Retina (tissue), 1 donor: ENCODE results near the gene PARL.
A peak's percentile ranks its signal among the peaks of the same experiment; 100 is the strongest.

ENCODE experiments used
- DNase-seq: peaks from one replicate; pipeline ENCODE4 v3.0.0-alpha.2; 2016

PARL gene

DNA sequence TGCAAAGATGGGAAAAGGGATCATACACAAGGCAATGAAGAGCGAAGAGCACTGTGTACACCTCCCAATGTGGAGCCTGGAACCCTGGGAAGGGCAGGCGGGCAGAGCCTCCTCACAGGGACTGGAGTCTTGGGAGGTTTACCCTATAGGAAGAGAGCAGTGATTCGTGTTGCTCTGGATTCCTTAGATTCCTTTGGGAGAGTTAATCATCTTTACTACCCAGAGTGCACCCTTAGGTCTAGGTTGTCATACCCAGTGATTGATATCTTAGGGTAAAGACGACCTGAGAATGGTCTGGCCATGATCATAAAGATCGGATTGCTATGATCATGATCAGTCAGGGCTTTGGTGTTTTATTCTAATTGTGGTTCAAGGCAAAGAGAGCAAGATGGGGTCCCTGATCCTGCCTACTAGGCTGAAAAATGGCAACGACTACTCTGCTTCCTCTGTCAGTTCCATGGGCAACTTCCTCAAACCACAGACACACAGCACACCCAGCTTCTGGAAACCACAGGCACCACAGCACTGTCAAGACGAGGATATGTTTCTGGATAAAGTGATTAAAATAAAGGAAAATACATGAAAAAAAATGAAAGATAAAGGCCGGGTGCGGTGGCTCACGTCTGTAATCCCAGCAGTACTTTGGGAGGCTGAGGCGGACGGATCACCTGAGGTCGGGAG, 38.9 kb downstream of the PARL start:
- DNase-seq, result no peak

DNA sequence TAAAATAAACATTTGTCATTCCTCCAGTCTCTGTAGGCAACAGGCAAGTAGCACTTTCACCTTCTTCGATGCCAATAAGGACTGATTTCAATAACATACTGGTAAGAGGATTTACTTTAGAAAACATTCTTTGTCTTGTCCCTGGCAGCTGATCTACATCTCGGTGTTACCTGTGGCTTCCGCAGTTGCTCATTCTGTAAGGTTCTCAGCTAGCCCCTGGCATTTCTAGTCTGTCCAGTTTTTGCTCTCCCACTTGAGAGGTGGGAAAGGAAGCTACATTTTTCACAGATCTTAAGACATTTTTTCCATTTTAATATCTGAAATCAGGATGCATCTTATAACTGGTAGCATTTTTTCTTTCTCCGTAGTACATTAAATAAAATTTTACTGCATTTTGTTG, 39.6 kb downstream of the PARL start:
- DNase-seq, result no peak

DNA sequence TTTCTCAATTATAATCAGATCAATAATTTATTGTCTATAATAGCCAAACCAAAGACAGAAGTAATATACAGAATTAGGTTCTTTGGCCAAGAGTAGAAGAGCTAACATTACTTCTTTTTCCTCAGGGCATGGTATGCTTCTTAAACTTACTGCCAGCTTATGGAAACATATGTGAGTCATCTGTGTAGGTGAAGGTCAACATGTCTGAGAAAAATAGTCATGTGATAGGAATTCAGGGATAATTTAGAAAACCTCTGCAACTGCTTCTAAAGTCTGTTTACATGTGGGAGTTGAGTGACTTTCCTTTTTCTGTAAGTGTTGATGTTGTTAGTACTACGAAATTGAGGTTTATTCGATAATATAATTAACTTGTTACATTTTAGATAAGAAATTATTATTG, 40.1 kb downstream of the PARL start:
- DNase-seq, result no peak

DNA sequence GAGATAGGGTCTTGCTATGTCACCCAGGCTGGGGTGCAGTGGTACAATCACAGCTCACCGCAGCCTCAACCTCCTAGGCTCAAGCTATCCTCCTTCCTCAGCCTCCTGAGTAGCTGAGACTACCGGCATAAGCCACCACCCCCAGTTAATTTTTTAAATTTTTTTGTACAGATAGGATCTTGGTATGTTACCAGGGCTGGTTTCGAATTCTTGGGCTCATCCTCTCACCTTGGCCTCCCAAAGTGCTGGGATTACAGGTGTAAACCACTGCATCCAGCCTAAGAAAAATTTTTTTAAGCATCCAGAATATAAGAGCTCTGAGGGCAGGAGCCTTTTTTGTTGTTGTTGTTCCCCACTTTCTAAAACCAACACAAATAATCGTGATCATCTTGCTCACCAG, 44.9 kb downstream of the PARL start:
- DNase-seq, result no peak

DNA sequence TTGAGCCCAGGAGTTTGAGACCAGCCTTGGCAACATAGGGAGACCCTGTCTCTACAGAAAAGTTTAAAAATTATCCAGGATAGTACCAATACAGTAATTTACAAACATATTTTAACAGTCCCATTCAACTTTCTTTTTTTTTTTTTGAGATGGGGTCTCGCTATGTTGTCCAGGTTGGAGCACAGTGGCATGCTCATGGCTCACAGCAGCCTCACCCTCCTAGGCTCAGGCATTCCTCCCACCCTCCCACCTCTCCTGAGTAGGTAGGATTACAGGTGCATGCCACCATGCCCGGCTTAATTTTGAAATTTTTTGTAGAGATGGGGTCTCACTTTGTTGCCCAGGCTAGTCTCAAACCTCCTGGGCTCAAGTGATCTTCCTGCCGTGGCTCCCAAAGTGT, 46.8 kb downstream of the PARL start:
- DNase-seq, result no peak

DNA sequence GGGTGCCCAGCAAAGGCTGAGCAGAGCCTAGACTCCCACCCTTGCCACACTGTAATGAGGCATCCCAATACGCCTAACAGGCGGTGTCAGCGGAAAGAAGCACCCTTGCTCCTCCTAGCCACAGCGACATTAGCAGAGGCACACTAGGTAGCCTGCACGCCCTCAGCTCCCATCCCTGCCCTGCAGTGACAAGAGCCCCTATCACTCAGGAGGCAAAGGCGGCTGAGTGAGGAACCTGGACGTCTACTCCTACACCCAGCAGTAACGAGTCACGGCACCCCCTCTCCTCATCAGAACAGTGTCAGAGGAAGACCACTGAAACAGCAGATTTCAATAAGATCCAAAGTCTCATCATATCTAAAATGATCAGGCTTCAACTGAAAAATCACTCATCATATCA, 47.3 kb downstream of the PARL start:
- no peak for DNase-seq

DNA sequence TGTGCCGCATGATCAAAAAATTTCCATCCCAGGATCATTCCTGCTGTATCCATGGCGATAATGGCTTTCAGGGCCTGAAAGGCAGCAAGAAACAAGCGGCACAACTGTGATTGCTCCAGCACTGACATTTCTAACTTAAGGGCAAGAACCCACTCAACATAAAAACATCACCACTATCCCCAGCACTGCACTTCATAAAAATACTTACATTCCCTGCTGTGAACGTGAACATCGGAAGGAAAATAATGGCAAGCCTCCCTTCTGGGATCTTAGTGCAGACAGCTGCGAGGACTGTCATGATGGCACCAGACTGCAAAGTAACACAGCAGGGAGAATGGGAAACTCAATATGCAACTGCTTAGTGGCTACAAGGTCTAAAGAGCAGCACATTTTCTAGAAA, 51.2 kb downstream of the PARL start:
- DNase-seq, result no peak

DNA sequence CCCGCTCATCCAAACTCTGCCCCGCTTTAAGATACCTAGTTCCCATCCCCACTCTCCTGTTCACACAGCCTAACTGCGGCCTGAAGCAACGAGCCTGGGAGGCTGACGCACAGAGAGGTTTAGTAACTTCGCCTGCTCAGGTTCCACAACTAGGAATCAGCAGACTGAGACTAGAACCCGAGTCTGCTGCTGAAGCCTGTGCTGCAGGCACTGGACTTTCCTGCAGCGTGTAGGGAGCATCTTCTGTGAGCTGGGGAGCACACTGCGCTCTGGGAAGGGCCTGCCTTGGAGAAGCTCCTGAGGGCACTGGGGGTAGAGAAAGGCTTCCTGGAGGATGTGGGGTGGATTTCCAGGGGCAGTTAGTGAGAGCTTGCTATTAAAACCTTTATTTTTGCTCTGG, 54.5 kb downstream of the PARL start:
- no peak for DNase-seq

DNA sequence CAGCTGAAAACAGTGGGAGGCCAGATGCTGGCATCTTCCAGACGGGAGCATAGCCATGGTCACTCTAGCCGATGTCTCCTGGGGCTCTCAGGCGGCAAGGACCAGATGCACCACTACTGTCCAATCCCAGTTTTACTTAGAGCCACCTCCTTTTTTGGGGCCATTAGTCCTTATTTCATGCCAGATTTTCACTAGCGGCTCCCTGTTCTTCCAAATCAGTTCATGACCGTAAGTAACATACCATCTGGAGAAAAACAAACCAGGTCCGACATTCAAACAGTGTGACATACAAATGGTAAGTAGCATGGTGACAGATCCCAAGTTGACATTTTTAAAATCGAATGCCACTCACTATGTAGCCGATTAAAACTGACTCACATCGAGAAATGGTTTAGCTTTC, 55.2 kb downstream of the PARL start:
- no peak for DNase-seq

DNA sequence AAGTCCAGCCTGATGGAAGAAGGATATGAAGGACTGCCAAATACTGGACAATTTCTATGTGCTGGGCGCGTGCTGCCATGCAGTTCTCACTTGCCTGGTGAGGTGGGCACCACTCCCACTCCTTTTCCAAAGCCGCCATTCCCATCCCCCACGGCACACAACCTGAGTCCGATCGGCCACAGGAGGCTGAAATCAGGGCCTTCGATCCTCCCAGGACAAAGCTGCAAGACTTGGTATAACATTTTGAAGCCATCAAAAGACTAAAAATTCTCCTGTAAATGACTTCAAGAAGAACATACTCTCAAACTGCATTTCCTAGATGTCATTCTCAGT, 56.2 kb downstream of the PARL start:
- no peak for DNase-seq

DNA sequence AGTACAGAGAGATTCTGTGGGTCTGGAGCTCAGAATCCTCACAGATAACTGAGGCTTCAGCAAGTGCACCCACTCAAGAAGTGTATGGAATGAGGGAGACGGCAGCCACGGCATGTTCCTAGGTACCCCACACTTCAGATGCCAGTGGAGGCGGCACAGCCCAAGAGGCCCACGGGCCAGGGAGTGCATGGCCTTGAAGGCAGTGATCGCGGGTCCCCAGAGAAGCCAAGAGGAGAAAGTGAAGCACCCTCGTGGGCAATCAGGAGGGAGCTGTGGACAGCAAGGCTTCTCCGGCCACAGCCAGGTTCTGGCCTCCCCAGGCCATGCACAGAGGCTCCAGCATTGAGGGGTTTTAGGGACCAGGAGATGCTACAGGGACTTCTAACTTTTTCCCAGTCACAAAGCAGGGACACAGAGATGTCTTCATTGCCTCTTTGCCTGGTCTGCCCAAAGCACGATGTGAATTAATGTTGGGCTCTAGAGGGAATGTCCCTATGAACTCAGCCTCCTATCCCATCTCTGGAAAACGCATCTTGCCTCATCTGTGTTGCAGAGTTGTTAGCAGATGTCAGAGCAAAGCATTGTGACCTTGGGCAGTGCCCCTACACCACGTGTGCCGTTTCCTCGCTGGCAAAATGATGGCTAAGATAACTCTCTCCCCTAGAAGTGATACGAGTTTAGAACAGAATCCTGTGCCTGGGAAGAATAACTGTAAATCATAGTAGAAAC, 56.7 kb downstream of the PARL start:
- DNase-seq, result no peak

DNA sequence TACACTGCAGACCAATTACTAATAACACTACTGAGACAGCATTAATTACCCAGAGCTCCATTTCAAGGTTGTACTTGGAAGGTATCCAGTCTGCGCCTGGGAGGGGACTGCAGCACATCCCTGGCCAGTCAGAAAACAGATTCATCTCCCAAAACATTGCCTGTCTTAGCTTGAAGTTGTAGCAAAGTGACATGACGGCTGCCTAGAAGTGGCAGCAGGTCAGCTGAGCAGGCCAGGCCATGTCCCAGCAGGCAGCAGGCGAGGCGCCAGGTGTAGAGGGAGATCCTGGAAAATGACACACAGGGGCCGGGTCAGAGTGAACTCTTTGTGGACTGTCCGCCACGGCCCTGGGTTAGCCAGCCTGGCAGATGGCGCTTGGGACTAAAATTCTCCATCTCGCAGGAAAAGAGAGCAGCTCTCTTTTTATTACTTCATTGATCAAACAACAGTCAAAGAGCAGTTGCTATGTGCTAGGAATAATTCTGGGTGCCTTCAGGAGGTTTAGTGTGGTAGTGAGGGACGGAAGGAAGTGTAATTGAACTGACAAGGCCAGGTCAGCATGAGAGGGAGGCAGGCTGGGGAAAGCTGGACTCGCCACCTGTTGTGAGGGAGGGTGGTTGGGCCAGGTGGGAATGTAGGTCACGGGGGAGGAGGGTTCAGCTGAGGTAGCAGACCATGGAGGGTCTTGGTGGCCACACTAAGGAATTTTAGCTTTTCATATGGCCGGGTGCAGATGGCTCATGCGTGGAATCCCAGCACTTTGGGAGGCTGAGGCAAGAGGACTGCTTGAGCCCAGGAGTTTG, 58.0 kb downstream of the PARL start:
- DNase-seq, result peak; percentile 37

DNA sequence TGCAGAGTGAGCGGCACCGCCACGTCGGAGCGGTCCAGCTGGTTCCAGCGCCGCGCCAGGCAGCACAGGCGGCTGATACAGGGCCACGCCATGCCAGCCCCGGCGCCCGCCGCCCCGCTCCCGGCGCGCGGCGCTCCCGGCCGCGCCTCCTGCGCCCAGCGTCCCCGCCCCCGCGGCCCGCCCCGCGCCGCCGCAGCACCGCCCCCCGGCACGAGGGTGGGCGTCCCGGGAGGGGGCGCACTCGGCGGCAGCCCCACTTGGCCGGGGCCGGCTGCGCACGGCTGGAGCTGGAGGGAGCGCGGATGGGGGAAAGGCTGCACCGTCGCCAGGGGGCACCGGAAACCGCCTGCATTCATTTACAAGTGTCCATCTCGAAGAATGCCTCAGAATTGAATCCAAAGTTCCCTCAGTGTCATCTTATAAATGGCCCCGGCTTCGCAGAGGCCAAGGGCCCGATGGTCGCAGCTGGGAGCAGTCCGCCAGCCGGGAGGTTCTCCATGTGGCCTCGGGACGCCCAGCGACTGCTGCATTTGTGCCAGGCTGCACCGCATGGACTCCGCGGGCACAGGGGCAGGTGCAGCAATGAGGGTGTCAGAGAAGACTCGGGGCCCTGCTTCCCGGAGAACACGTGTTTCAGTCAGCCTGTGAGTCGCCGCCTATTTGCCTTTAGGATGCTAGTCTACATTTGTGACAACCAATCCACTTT, 59.1 kb downstream of the PARL start, which contains the start of gene MAP6D1:
Gene MAP6D1, minus strand, starts transcription at position 122 of the 706 bp plus-strand sequence. Its CDS starts 30 bp downstream, at position 92.
- peak; percentile 82 for DNase-seq

DNA sequence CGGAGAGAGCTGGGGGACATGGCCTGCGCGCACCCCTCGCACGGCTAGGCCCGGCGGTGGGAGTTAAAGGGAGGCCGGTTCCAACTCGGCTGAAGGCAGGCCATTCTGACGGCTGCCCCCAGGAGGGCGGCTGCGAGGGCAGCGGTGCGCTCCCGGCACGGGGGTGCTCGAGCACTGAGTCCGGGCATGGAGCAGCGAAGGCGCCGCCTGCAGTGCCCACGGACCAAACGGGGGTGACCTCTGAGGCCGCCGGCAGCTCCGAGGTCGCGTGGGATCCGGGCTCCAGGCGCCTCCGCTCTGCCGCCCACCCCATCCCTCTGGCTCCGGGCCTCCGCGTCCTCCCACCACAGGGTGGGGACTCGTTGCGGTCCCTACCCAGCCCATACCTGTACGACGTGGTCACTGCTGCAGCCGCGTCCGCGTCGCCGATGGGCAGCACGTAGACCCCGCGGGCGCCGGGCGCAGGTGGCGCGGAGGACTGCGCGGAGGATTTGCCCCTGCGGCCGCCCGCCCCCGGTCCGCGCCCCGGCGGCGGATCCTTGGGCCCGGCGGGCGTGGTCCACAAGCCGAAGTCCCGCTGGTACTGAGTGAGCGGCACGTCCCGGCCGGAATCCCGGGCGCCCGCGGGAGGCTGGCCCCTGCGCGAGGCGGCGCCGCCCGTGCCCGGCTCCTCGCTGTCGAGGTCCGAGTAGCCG, 59.8 kb downstream of the PARL start:
- DNase-seq, result peak; percentile 77

DNA sequence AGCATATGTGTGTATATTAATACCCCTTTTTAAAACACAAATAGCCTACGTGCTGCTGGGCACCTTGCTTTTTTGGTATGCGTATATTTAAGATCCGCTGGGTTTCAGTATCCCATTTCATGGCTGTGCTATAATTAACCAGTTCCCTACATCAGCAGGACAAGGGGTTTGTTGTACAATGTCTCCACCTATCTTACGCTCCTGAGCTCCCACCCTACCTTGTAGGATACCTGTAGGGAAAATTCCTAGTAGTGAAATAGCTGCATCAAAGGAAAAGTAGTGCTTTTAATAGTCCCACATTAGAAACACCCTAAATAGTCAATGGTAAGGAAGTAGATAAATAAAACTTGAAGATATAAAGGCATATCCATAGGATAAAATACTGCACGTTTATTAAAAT, 60.7 kb downstream of the PARL start:
- DNase-seq, result no peak

DNA sequence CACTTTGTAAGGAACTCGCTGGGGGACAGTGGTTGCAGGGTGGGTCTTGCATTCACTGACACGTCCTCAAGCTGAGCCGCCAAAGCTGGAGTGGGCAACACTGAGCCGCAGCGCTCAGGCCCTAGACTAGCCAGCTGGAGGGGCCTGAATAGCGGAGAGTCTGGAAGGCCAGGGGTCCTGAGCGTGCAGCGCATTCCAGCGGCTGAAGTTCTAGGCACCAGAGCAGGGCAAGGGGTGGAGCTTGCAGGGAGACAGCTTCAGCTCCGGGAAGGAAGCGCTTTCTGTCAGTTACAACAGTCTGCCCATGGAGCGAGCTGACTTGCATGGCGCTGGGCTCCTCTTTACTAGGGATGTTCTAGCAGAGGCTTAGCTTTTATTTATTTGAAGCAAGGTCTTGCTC, 62.0 kb downstream of the PARL start:
- DNase-seq, result peak; percentile 41

DNA sequence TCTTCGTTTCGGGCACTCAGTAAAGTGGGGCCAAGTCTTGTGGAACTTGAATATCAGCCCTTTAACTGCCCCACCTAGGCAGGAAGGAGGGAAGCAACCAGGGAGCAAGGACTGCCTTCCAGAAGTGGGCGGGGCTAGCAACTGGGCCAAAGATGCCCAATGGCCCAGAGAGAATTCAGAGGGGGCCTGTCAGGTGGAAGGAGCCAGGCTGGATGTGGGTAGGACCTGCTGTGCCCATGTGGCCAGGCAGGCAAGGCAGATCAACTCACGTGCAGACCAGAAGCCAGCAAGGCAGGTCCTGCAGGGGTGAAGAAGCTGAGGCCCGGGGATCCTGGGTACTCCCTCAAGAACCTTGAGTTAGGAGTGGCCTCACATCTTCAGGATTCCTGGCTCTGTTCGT, 64.8 kb downstream of the PARL start:
- DNase-seq, result no peak

DNA sequence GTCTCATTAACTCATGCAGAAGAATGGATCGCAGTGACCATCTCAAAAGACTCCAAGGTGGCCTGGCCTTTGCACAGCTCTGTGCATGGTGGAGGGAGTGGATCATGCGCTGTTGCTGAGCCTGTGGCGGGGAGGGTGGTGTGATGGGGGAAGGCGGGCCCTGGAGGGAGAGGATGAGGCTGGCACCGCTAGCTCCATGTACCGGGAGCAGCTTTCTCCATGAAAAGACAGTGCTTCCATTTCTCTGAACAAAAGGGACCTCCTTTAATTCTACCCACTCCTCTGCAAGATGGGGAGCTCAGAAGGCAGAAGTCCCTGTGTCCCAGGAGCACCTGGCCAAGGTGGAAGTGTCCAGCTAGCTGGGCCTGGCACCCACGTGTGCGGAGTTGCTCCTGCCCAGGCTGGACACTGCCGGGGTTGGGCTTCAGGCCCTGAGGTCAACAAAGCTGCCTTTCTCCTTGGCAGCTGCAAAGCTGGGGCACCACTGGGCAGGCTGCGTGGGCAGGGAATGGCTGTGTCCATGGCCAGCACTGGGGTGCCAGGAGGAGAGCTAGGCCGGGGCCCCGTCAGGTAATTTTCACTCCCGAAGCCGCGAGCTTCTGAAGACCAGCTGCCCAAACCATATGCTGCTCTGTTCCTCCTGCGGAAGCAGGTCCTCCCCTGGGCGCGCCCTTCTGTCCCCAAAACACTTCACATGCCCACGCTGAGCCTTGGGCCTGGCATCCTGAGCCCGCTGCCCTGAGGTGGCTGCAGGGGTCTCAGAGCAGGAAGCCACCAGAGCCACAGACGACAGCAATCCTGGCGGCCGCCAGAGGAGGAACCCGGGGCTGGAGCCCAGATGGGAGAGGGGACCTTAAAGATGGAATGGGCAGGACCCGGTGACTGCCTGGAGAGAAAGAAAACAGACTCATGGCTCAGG, 65.7 kb downstream of the PARL start:
- no peak for DNase-seq

DNA sequence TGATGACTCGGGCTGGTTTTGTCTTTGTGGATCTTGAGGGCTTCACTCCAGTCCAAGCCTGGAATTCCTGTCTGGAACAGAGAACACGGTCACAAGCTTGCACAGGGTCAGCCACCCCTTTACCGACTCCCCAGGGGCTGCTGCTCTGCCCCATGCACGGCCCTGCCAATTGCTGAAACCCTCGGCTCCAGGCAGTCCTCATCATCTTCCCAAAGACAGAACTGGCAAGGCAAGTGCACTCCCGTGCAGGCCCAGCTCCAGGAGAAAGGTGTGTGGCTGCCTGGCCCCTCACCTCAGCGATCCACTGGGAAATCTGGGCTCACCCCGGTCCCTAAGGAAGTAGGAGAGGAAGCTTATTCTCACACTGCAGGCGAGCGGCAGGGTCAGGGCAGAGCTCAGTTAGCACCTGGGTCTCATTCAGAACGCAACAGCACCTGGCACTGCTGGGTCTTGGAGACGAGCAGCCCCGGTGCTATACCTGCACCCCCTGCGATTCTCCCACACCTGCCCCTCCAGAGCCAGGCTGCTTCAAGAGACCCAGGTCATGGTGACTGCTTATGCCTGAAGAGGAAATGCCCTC, 66.5 kb downstream of the PARL start:
- DNase-seq, result no peak

DNA sequence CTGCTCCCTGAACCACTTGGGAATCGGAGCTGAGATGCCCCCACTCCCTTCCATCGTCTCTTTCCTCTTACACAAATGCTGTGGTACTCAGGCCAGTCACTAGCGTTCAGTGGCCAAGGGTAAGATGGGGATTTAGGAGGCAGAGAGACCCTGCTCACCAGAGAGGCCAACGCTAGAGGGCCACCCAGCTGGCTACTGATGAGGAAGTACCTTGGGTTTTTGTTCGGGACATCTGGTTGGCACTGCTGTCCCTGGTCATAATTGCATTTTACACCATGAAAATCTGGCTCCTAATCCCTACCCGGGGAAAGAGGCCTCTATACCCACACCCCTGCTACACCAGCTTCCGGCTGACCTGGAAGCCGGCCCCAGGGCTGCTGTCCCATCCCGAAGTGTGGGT, 67.0 kb downstream of the PARL start:
- DNase-seq, result no peak
